H9 (cell line): ENCODE results near the gene PPP1R12A. TPM values are rescaled to one million over a fixed set of nuclear protein-coding genes. Genes with fewer than 3 reads are reported as not detected.

ENCODE experiments used
- DNase-seq: peaks from one replicate; pipeline ENCODE4 v3.0.0-alpha.2; 2017
- H2AFZ ChIP-seq: one replicate; pipeline ENCODE4 v1.6.1; 2013; ENCODE audit warnings: mild to moderate bottlenecking, low read length, control low read depth, moderate library complexity
- H2AK5ac ChIP-seq: 2 replicates; pipeline ENCODE4 v1.6.1; 2013; ENCODE audit warnings: low read length, control low read depth, mixed read lengths; ENCODE audit not compliant: insufficient read length
- H2BK120ac ChIP-seq: one replicate; pipeline ENCODE4 v1.6.1; 2013; ENCODE audit warnings: low read depth, mild to moderate bottlenecking, low read length, control low read depth, inconsistent platforms; ENCODE audit not compliant: poor library complexity, severe bottlenecking
- H2BK12ac ChIP-seq: 2 replicates; pipeline ENCODE4 v1.6.1; 2013; ENCODE audit warnings: low read length, control low read depth, mixed read lengths, low read depth; ENCODE audit not compliant: insufficient read length
- H2BK15ac ChIP-seq: 2 replicates; pipeline ENCODE4 v1.6.1; 2013; ENCODE audit warnings: low read depth, low read length, control low read depth
- H2BK20ac ChIP-seq: one replicate; pipeline ENCODE4 v1.6.1; 2013; ENCODE audit warnings: low read depth, mild to moderate bottlenecking, low read length, control low read depth, inconsistent platforms; ENCODE audit not compliant: poor library complexity, severe bottlenecking
- H2BK5ac ChIP-seq: 2 replicates; pipeline ENCODE4 v1.6.1; 2013; ENCODE audit warnings: low read length, control low read depth, mixed read lengths; ENCODE audit not compliant: insufficient read length
- H3K14ac ChIP-seq: 2 replicates; pipeline ENCODE4 v1.6.1; 2013; ENCODE audit warnings: low read length, control low read depth; ENCODE audit not compliant: insufficient read depth
- H3K18ac ChIP-seq: 2 replicates; pipeline ENCODE4 v1.6.1; 2013; ENCODE audit warnings: low read depth, mild to moderate bottlenecking, mixed read lengths, low read length, control low read depth; ENCODE audit not compliant: insufficient read length
- H3K23ac ChIP-seq: 2 replicates; pipeline ENCODE4 v1.6.1; 2013; ENCODE audit warnings: low read length, control low read depth, mixed read lengths, low read depth; ENCODE audit not compliant: insufficient read length
- H3K23me2 ChIP-seq: 2 replicates; pipeline ENCODE4 v1.6.1; 2013; ENCODE audit warnings: low read depth, mild to moderate bottlenecking, mixed read lengths, low read length, control low read depth; ENCODE audit not compliant: insufficient read length, poor library complexity, severe bottlenecking
- H3K27ac ChIP-seq: 2 replicates; pipeline ENCODE4 v1.5.1; 2013; ENCODE audit warnings: low read length, control low read depth, mixed read lengths, low read depth; ENCODE audit not compliant: insufficient read length
- H3K27me3 ChIP-seq: 2 replicates; pipeline ENCODE4 v1.6.1; 2013; ENCODE audit warnings: low read length, control low read depth, inconsistent platforms; ENCODE audit not compliant: insufficient read depth
- H3K4ac ChIP-seq: 2 replicates; pipeline ENCODE4 v1.6.1; 2013; ENCODE audit warnings: low read depth, mild to moderate bottlenecking, control low read depth, inconsistent platforms, low read length, moderate library complexity
- H3K4me1 ChIP-seq: 2 replicates; pipeline ENCODE4 v1.6.1; 2013; ENCODE audit warnings: low read length, control low read depth, inconsistent platforms; ENCODE audit not compliant: insufficient read depth
- H3K4me2 ChIP-seq: 2 replicates; pipeline ENCODE4 v1.6.1; 2013; ENCODE audit warnings: low read length, control low read depth, mixed read lengths; ENCODE audit not compliant: insufficient read length, insufficient read depth
- H3K56ac ChIP-seq: 2 replicates; pipeline ENCODE4 v1.6.1; 2013; ENCODE audit warnings: low read depth, mild to moderate bottlenecking, mixed read lengths, low read length, control low read depth; ENCODE audit not compliant: insufficient read length
- H3K79me1 ChIP-seq: 2 replicates; pipeline ENCODE4 v1.6.1; 2013; ENCODE audit warnings: low read depth, mild to moderate bottlenecking, moderate library complexity, low read length, control low read depth, inconsistent platforms; ENCODE audit not compliant: insufficient read depth, poor library complexity, severe bottlenecking
- H3K79me2 ChIP-seq: 2 replicates; pipeline ENCODE4 v1.6.1; 2013; ENCODE audit warnings: low read length, control low read depth, inconsistent platforms; ENCODE audit not compliant: insufficient read depth
- H3K9ac ChIP-seq: 2 replicates; pipeline ENCODE4 v1.6.1; 2013; ENCODE audit warnings: low read length, control low read depth, mixed read lengths; ENCODE audit not compliant: insufficient read length; ENCODE audit errors: extremely low read depth
- H3K9me3 ChIP-seq: one replicate; pipeline ENCODE4 v1.6.1; 2013; ENCODE audit warnings: low read depth, low read length, inconsistent platforms; ENCODE audit not compliant: control insufficient read depth
- H3T11ph ChIP-seq: one replicate; pipeline ENCODE4 v1.6.1; 2013; ENCODE audit warnings: mild to moderate bottlenecking, low read length, control low read depth, inconsistent platforms
- H4K20me1 ChIP-seq: one replicate; pipeline ENCODE4 v1.6.1; 2013; ENCODE audit not compliant: control insufficient read depth, insufficient read length, insufficient read depth
- H4K5ac ChIP-seq: 2 replicates; pipeline ENCODE4 v1.6.1; 2013; ENCODE audit warnings: low read depth, mild to moderate bottlenecking, mixed read lengths, low read length, control low read depth; ENCODE audit not compliant: insufficient read length
- H4K8ac ChIP-seq: replicated peaks from 2 replicates; pipeline ENCODE4 v1.6.1; 2013; ENCODE audit warnings: low read length, control low read depth, mixed read lengths, low read depth; ENCODE audit not compliant: insufficient read length
- H4K91ac ChIP-seq: 2 replicates; pipeline ENCODE4 v1.6.1; 2013; ENCODE audit warnings: low read depth, mild to moderate bottlenecking, moderate library complexity, mixed read lengths, low read length, control low read depth; ENCODE audit not compliant: insufficient read length
- H3K27ac Mint-ChIP-seq, 3 experiments: 2 replicates in 2 of 3; 3 replicates in 1 of 3; pipeline ENCODE4 v1.8.0; 2020 to 2021; ENCODE audit warnings: mixed read lengths in 3 of 3, mild to moderate bottlenecking in 1 of 3, moderate library complexity in 1 of 3
- H3K27me3 Mint-ChIP-seq: 2 replicates; pipeline ENCODE4 v1.8.0; 2021; ENCODE audit warnings: low read depth, mild to moderate bottlenecking, moderate library complexity, mixed read lengths
- H3K36me3 Mint-ChIP-seq, 3 experiments: 2 replicates in 2 of 3; 3 replicates in 1 of 3; pipeline ENCODE4 v1.8.0; 2020 to 2021; ENCODE audit warnings: low read depth in 3 of 3, mixed read lengths in 3 of 3; ENCODE audit not compliant: insufficient read depth in 1 of 3
- H3K4me1 Mint-ChIP-seq, 2 experiments: 2 replicates each; pipeline ENCODE4 v1.8.0; 2020; ENCODE audit warnings: mixed read lengths in 2 of 2
- H3K4me3 Mint-ChIP-seq, 2 experiments: 2 replicates in 1 of 2; 3 replicates in 1 of 2; pipeline ENCODE4 v1.8.0; 2020 to 2021; ENCODE audit warnings: mild to moderate bottlenecking in 2 of 2, mixed read lengths in 2 of 2, moderate library complexity in 1 of 2
- H3K9me3 Mint-ChIP-seq, 2 experiments: 2 replicates in 1 of 2; 3 replicates in 1 of 2; pipeline ENCODE4 v1.8.0; 2020; ENCODE audit warnings: mild to moderate bottlenecking in 2 of 2, mixed read lengths in 2 of 2, moderate library complexity in 1 of 2
- CTCF ChIP-seq: fragments of 200-600 bp; sonication (generic); conservative IDR thresholded peaks from 3 replicates; pipeline ENCODE4 v1.8.0; 2021; ENCODE audit warnings: antibody characterized with exemption, mild to moderate bottlenecking
- total RNA-seq: library from RNA; stranded (reverse); gene quantifications from 2 replicates; pipeline ENCODE4 v1.2.1, GENCODE V29; 2021

Gene PPP1R12A
- total RNA-seq, 1 experiment from 2014 or later = 93.5 TPM

- Mint-ChIP-seq H3K36me3 (peaks cover 2 to 13% (median 13%) of the 10 kb centered on the region in 3 experiments), H3K27ac (peak overlapping the region in 2 of 3 experiments; percentile 11 to 91; a peak in 3 of 7 replicates), H3K4me1 (peaks cover 28 to 40% of the 10 kb centered on the region in 2 experiments), H3K27me3 (no peaks in the 10 kb centered on the region), H3K4me3 (no peak overlapping the region), H3K9me3 (no peaks in the 10 kb centered on the region)
- no peak overlapping the region for H4K5ac ChIP-seq
- no peak overlapping the region for H3K14ac ChIP-seq
- no peak for TF ChIP-seq CTCF
- H2BK120ac ChIP-seq = no peak overlapping the region
- no peak overlapping the region for H2BK5ac ChIP-seq
- no peak overlapping the region for H2BK12ac ChIP-seq
- no peak overlapping the region for H4K8ac ChIP-seq
- no peaks in the 10 kb centered on the region for H3K23me2 ChIP-seq
- no peak overlapping the region for H2AFZ ChIP-seq
- H2BK15ac ChIP-seq = no peak overlapping the region
- no peak overlapping the region for H3T11ph ChIP-seq
- H4K91ac ChIP-seq = no peak overlapping the region
- H3K23ac ChIP-seq = no peak overlapping the region
- H3K4me1 ChIP-seq = peaks cover 2% of the 10 kb centered on the region; the same call in 1 of the 2 replicates
- no peak overlapping the region for H3K9ac ChIP-seq
- no peaks in the 10 kb centered on the region for H3K9me3 ChIP-seq
- DNase-seq = peak; percentile 43
- H3K56ac ChIP-seq = no peak overlapping the region
- H3K27me3 ChIP-seq = no peaks in the 10 kb centered on the region
- peaks cover 2% of the 10 kb centered on the region for H4K20me1 ChIP-seq
- no peaks in the 10 kb centered on the region; the same call in 1 of the 2 replicates for H3K79me2 ChIP-seq
- peaks cover 7% of the 10 kb centered on the region for H3K79me1 ChIP-seq
- H3K18ac ChIP-seq = no peak overlapping the region
- H2BK20ac ChIP-seq = no peak overlapping the region
- H2AK5ac ChIP-seq = no peak overlapping the region
- H3K4me2 ChIP-seq = no peak overlapping the region
- no peak overlapping the region for H3K27ac ChIP-seq
- no peak overlapping the region for H3K4ac ChIP-seq
Observed at GRCh38 chr12:79874665-79875064, 60.2 kb downstream of the PPP1R12A start.
